HEK293 (cell line): ENCODE measurements around the gene ST7.

Source experiments
- CTCF ChIP-seq: fragments of 450-650 bp; formaldehyde crosslinking; IDR thresholded peaks from 2 replicates; pipeline ENCODE4 v1.5.1; 2016; ENCODE audit warnings: missing biosample characterization, missing genetic modification characterization
- KLF16 ChIP-seq: fragments of 450-650 bp; formaldehyde crosslinking; IDR thresholded peaks from 2 replicates; pipeline ENCODE4 v1.5.1; 2017; ENCODE audit warnings: missing biosample characterization, missing genetic modification characterization
- PRDM1 ChIP-seq: fragments of 450-650 bp; formaldehyde crosslinking; IDR thresholded peaks from 2 replicates; pipeline ENCODE4; 2016; ENCODE audit warnings: missing biosample characterization, missing genetic modification characterization
- REST ChIP-seq: fragments of 450-650 bp; formaldehyde crosslinking; IDR thresholded peaks from 2 replicates; pipeline ENCODE4 v1.5.1; 2016; ENCODE audit warnings: missing biosample characterization, missing genetic modification characterization
- ZBTB26 ChIP-seq: fragments of 450-650 bp; formaldehyde crosslinking; optimal IDR thresholded peaks from 2 replicates; pipeline ENCODE3; 2016; ENCODE audit warnings: missing biosample characterization, mild to moderate bottlenecking, missing genetic modification characterization
- ZBTB49 ChIP-seq: fragments of 450-650 bp; formaldehyde crosslinking; IDR thresholded peaks from 2 replicates; pipeline ENCODE4 v1.5.1; 2016; ENCODE audit warnings: missing biosample characterization, missing genetic modification characterization, low read depth
- ZBTB8A ChIP-seq: fragments of 450-650 bp; formaldehyde crosslinking; IDR thresholded peaks from 2 replicates; pipeline ENCODE4 v1.5.1; 2016; ENCODE audit warnings: missing biosample characterization, missing genetic modification characterization
- ZNF157 ChIP-seq: fragments of 450-650 bp; formaldehyde crosslinking; IDR thresholded peaks from 2 replicates; pipeline ENCODE4 v1.5.1; 2016; ENCODE audit warnings: missing biosample characterization, missing genetic modification characterization
- ZNF174 ChIP-seq: fragments of 450-650 bp; formaldehyde crosslinking; IDR thresholded peaks from 2 replicates; pipeline ENCODE4 v1.5.0; 2017; ENCODE audit warnings: missing biosample characterization, mild to moderate bottlenecking, missing genetic modification characterization
- ZNF335 ChIP-seq: fragments of 450-650 bp; formaldehyde crosslinking; conservative IDR thresholded peaks from 2 replicates; pipeline ENCODE4 v1.5.1; 2016; ENCODE audit warnings: missing biosample characterization, missing genetic modification characterization
- ZNF629 ChIP-seq: fragments of 450-650 bp; formaldehyde crosslinking; IDR thresholded peaks from 2 replicates; pipeline ENCODE4 v1.5.1; 2017; ENCODE audit warnings: missing biosample characterization, missing genetic modification characterization
- ZNF76 ChIP-seq: fragments of 450-650 bp; formaldehyde crosslinking; IDR thresholded peaks from 2 replicates; pipeline ENCODE4; 2016; ENCODE audit warnings: low read depth, missing biosample characterization, missing genetic modification characterization, borderline replicate concordance

DNA sequence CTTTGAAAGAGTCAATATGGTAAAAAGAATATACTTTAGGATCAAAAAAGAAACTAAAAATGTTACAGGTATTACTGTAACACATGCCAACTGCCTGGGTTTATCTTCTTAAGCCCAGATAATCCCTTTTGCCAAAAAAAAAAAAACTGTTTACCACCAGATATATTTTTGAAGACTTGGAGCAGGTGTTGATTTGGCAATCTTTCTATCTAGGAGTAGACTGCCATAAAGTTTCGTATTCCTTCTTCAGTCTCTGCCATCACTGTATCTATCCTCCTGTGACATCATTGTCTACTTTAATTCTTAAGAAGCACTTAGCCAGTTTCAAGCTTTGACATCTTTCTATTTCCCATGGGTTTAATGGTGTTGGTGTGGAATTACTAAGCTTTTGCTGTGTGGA is 161.0 kb downstream of the ST7 start:
- no peak for TF ChIP-seq ZNF157 (tag by site-specific recombination)
- TF ChIP-seq ZBTB26 (tag by site-specific recombination) = no peak
- no peak for TF ChIP-seq ZNF174 (tag by site-specific recombination)
- TF ChIP-seq ZNF629 (tag by site-specific recombination) = no peak
- TF ChIP-seq KLF16 = no peak
- TF ChIP-seq ZNF335 (tag by site-specific recombination) = no peak
- TF ChIP-seq CTCF (tag by site-specific recombination) = no peak
- no peak for TF ChIP-seq ZNF76 (tag by site-specific recombination)
- TF ChIP-seq REST (tag by site-specific recombination) = no peak
- no peak for TF ChIP-seq ZBTB49 (tag by site-specific recombination)
- no peak for TF ChIP-seq ZBTB8A
- no peak for TF ChIP-seq PRDM1
